ENCODE measurements around the gene QSOX1. TPM values are rescaled to one million over a fixed set of nuclear protein-coding genes. Genes with fewer than 3 reads are reported as not detected.

The QSOX1 gene
- polyA plus RNA-seq, 1 donor from 2014 or later = 10.4 TPM

DNA sequence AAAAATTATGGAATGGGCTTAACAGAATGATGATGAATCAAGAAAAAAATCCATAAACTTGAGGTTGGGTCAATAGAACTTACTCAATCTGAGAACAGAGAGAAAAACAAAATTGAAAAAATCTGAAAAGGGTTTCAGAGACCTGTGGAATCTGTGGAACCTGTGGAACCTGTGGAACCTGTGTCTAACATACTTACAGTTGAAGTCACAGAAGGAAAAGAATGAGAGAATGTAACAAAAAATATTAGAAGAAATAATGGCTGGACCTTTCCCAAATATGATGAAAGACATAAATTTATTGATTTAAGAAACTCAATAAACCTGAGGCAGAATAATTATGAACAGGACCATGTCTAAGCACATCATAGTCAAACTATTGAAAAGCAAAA lies 17.7 kb upstream of the QSOX1 start:
- Mint-ChIP-seq H3K9me3 (peaks cover 4 to 9% (median 8%) of the 10 kb centered on the region in 3 donors), H3K36me3 (no peaks in the 10 kb centered on the region), H3K4me1 (no peaks in the 10 kb centered on the region), H3K4me3 (no peak overlapping the region), H3K27ac (no peak overlapping the region), H3K27me3 (peaks cover 19% of the 10 kb centered on the region)

- no peak overlapping the region for H3K4me3 Mint-ChIP-seq
- no peaks in the 10 kb centered on the region for H3K4me1 Mint-ChIP-seq
- peaks cover 4 to 9% (median 8%) of the 10 kb centered on the region in 3 donors for H3K9me3 Mint-ChIP-seq
- H3K27ac Mint-ChIP-seq = no peak overlapping the region
- peaks cover 20% of the 10 kb centered on the region for H3K27me3 Mint-ChIP-seq
- no peaks in the 10 kb centered on the region for H3K36me3 Mint-ChIP-seq
These were observed 16.9 kb upstream of the QSOX1 start for GRCh38 chr1:180137776-180138175.

GRCh38 chr1:180141381-180141934 lies 13.2 kb upstream of the QSOX1 start:
- H3K4me1 Mint-ChIP-seq = no peaks in the 10 kb centered on the region
- no peak overlapping the region for H3K4me3 Mint-ChIP-seq
- no peaks in the 10 kb centered on the region for H3K36me3 Mint-ChIP-seq
- H3K27me3 Mint-ChIP-seq = peaks cover 8% of the 10 kb centered on the region
- H3K9me3 Mint-ChIP-seq = peaks cover under 1 to 8% (median 7%) of the 10 kb centered on the region in 3 donors
- no peak overlapping the region for H3K27ac Mint-ChIP-seq

GRCh38 chr1:180143359-180143758 lies 11.3 kb upstream of the QSOX1 start:
- H3K9me3 Mint-ChIP-seq = no peaks in the 10 kb centered on the region
- H3K27me3 Mint-ChIP-seq = peaks cover 6% of the 10 kb centered on the region
- no peaks in the 10 kb centered on the region for H3K36me3 Mint-ChIP-seq
- no peak overlapping the region for H3K4me3 Mint-ChIP-seq
- H3K27ac Mint-ChIP-seq = no peak overlapping the region
- no peaks in the 10 kb centered on the region for H3K4me1 Mint-ChIP-seq

GRCh38 chr1:180144659-180145357 lies 9.9 kb upstream of the QSOX1 start:
- Mint-ChIP-seq H3K27me3 (peaks cover 6% of the 10 kb centered on the region), H3K9me3 (no peaks in the 10 kb centered on the region), H3K4me1 (no peaks in the 10 kb centered on the region), H3K36me3 (no peaks in the 10 kb centered on the region), H3K27ac (no peak overlapping the region), H3K4me3 (no peak overlapping the region)

DNA sequence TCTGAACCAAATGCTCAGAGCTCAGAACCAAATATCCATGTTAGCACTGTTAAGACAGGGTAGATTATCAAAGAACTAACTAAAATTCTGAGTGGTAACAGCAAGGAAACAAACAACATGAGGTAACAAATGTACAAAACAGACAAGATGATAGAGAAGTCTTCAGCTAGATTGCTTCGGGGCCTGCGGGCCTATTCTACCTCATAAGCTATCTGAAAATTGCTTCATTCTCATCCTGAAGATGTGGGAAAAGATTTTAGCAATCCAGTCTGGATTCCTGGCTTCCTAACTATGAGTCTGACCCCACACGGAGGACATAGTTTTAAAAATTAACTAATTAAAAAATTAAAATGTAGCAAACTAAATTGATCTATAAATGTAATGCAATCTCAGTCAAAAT lies 9.2 kb upstream of the QSOX1 start:
- Mint-ChIP-seq H3K4me3 (no peak overlapping the region), H3K27me3 (peaks cover 6% of the 10 kb centered on the region), H3K27ac (no peak overlapping the region), H3K9me3 (no peaks in the 10 kb centered on the region), H3K4me1 (no peaks in the 10 kb centered on the region), H3K36me3 (no peaks in the 10 kb centered on the region)

GRCh38 chr1:180150982-180151381 lies 3.7 kb upstream of the QSOX1 start:
- H3K9me3 Mint-ChIP-seq = no peaks in the 10 kb centered on the region
- no peaks in the 10 kb centered on the region for H3K27me3 Mint-ChIP-seq
- peak overlapping the region in 1 of 4 donors; percentile 27 for H3K4me3 Mint-ChIP-seq
- H3K4me1 Mint-ChIP-seq = peaks cover 0 to 15% (median 13%) of the 10 kb centered on the region in 3 donors
- no peak overlapping the region for H3K27ac Mint-ChIP-seq
- no peaks in the 10 kb centered on the region for H3K36me3 Mint-ChIP-seq

DNA sequence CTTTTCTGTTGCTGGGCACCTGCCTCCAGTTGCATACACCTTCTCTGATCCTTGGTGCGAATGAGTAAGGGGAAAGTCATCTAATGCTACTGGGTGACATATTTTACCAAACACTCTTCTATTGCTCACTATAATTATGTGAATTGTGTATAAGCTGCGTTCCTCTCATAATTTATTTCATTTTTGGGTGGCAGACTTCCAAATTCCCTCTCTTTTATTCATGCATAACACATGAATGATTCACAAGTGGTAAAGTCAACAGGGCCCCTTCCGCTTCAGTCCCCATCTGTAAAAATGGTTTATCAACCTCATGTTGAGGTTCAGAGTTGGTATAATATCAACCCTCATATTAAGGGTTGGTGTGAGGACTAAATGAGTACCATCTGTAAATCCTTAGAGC lies 3.2 kb upstream of the QSOX1 start:
- H3K27me3 Mint-ChIP-seq = no peaks in the 10 kb centered on the region
- H3K36me3 Mint-ChIP-seq = no peaks in the 10 kb centered on the region
- H3K4me3 Mint-ChIP-seq = no peak overlapping the region
- H3K4me1 Mint-ChIP-seq = peaks cover 3 to 19% (median 18%) of the 10 kb centered on the region in 3 donors
- H3K27ac Mint-ChIP-seq = peak overlapping the region in 1 of 3 donors; percentile 44
- H3K9me3 Mint-ChIP-seq = no peaks in the 10 kb centered on the region

DNA sequence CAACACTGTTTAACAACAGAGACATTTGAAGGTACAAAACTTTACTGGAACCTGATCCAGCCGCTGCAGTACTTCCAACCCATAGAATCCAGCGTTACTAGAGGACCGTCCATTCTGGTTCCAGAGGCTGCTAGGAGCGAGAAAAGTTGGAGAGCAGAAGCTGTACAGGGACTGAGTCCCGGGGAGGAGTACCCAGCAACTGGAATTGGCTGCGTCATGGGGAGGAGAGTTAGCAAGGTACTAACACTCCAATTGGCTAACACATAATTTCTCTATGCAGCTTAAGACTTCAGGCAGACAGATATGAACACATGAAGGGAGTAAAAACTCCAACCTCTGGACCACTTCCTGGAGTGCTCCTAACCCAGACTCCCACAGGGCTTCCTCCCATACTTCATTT lies 2.1 kb upstream of the QSOX1 start:
- no peaks in the 10 kb centered on the region for H3K27me3 Mint-ChIP-seq
- peaks cover 3 to 23% (median 20%) of the 10 kb centered on the region in 3 donors for H3K4me1 Mint-ChIP-seq
- H3K4me3 Mint-ChIP-seq = peak overlapping the region in 2 of 4 donors; percentile 49 to 80
- H3K36me3 Mint-ChIP-seq = no peaks in the 10 kb centered on the region
- H3K27ac Mint-ChIP-seq = peak overlapping the region in 1 of 3 donors; percentile 44
- H3K9me3 Mint-ChIP-seq = no peaks in the 10 kb centered on the region

- H3K27me3 Mint-ChIP-seq = no peaks in the 10 kb centered on the region
- peaks cover 3 to 23% (median 22%) of the 10 kb centered on the region in 3 donors for H3K4me1 Mint-ChIP-seq
- H3K36me3 Mint-ChIP-seq = no peaks in the 10 kb centered on the region
- peak overlapping the region in 2 of 3 donors; percentile 13 to 56 for H3K27ac Mint-ChIP-seq
- no peaks in the 10 kb centered on the region for H3K9me3 Mint-ChIP-seq
- peak overlapping the region in 3 of 4 donors; percentile 17 to 80 (median 71) for H3K4me3 Mint-ChIP-seq
These were observed 1.6 kb upstream of the QSOX1 start for GRCh38 chr1:180153032-180153431.

- Mint-ChIP-seq H3K4me1 (peaks cover 3 to 25% (median 22%) of the 10 kb centered on the region in 3 donors), H3K27me3 (no peaks in the 10 kb centered on the region), H3K27ac (peak overlapping the region; percentile 56 to 90 (median 89)), H3K9me3 (no peaks in the 10 kb centered on the region), H3K36me3 (peaks cover 2% of the 10 kb centered on the region), H3K4me3 (peak overlapping the region; percentile 80 to 97 (median 93))
These were observed 705 bp upstream of the QSOX1 start for GRCh38 chr1:180154003-180154324.

GRCh38 chr1:180155182-180155682 lies 563 bp downstream of the QSOX1 start:
- peaks cover 2% of the 10 kb centered on the region for H3K36me3 Mint-ChIP-seq
- H3K4me1 Mint-ChIP-seq = peaks cover 7 to 25% (median 22%) of the 10 kb centered on the region in 3 donors
- H3K9me3 Mint-ChIP-seq = no peaks in the 10 kb centered on the region
- H3K27ac Mint-ChIP-seq = peak overlapping the region; percentile 66 to 82 (median 81)
- H3K4me3 Mint-ChIP-seq = peak overlapping the region; percentile 80 to 97 (median 92)
- H3K27me3 Mint-ChIP-seq = no peaks in the 10 kb centered on the region

DNA sequence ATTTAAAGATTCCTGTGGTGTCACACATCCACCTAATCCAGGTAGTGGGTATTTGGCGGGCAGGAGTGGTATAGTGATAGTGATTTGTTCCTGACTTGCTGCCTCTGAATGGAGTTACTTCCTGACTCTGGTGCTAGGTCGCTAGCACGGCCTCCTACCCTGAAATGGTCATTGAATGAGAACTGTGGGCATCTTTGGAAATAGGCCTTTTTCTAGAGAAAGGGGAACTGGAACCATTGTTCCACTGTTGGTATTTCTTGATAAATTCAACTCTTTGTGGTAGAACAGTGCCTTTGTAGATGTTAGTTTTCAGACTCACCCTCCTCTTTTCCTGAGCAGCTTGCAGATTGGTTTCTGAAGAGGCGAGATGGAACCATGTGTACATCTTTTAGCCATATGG lies 1.5 kb downstream of the QSOX1 start:
- Mint-ChIP-seq H3K27ac (peak overlapping the region; percentile 20 to 81 (median 66)), H3K9me3 (no peaks in the 10 kb centered on the region), H3K27me3 (no peaks in the 10 kb centered on the region), H3K36me3 (peaks cover 2% of the 10 kb centered on the region), H3K4me1 (peaks cover 7 to 25% (median 22%) of the 10 kb centered on the region in 3 donors), H3K4me3 (peak overlapping the region; percentile 80 to 97 (median 92))

DNA sequence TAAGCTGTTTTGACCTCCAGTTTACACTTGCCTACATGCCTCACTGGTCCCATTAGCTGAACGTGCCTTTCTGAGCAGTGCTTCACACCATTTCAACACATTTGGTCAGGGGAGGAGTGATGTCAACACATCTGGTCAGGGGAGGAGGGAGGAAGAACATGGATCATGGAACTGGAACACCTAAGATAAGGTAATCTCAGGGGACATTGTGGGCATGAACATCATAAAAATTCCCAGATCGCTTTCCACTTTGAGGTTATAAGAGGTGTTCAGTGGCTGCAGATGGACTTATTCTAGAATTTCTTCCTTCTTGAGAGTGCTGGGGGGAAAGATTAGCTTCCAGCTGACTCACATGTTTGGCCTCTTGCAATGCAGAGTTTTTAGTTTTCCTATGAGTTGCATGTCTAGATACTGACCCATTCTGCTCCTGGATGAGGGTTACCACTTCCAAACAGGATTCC lies 2.0 kb downstream of the QSOX1 start:
- H3K4me3 Mint-ChIP-seq = peak overlapping the region; percentile 13 to 97 (median 88)
- no peak overlapping the region for H3K27ac Mint-ChIP-seq

DNA sequence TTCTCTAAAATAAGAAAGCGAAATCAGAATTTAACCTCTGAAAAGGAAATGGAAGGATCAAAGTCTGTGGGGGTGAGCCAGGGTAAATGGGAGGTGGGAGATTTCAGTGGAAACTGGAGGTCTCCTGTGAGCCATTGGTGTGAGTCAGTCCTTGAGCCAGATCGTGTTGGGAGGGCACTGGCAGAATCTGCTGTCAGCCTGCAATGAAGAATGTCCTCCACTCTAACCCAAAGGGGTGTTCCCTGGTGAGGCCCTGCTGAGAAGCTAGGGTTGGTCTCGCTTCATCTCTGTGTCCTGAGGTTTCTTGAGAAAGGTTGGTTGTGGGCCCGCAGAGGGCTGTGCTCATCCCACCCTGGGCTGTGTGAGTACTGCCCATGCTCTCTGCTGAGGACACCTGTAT lies 2.4 kb downstream of the QSOX1 start:
- no peaks in the 10 kb centered on the region for H3K27me3 Mint-ChIP-seq
- peaks cover 2% of the 10 kb centered on the region for H3K36me3 Mint-ChIP-seq
- no peak overlapping the region for H3K27ac Mint-ChIP-seq
- peak overlapping the region in 1 of 4 donors; percentile 80 for H3K4me3 Mint-ChIP-seq
- no peaks in the 10 kb centered on the region for H3K9me3 Mint-ChIP-seq
- peaks cover 7 to 25% (median 22%) of the 10 kb centered on the region in 3 donors for H3K4me1 Mint-ChIP-seq

More for the DNA sequence above, 2.0 kb downstream of the QSOX1 start:
- Mint-ChIP-seq H3K4me1 (peaks cover 7 to 25% (median 22%) of the 10 kb centered on the region in 3 donors), H3K27me3 (no peaks in the 10 kb centered on the region), H3K9me3 (no peaks in the 10 kb centered on the region), H3K36me3 (peaks cover 2% of the 10 kb centered on the region)
